Measurements from ENCODE around the gene SREBF2.
"Not testable (repeated sequence)": the region's sequence is repeated elsewhere in the genome, so short reads cannot be mapped to it uniquely, and the experiment has no call there.

Gene SREBF2

GRCh38 chr22:41842996-41843970 lies 10.4 kb downstream of the SREBF2 start:
- DNase-seq (ENCODE audit: low read depth, low spot score): no peak

DNA sequence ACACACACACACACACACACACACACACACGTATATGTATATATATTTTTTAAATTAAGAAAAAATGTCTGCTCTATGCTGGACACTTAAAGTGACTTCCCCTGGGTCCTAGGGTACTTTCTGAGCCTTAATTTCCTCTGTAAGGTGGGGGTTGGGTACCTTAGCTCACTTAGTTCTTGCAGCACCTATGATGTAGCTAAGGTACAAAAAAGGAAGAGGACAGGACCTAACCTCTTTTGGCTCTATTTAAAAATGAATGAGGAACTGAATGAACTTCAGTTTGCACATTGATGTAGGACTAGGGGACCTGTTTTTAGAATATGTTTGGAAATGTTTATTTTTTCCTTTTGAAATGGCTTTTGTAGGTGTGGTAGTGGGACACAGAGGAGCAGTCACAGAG lies 11.1 kb downstream of the SREBF2 start:
- no peak for DNase-seq (ENCODE audit: low read depth, low spot score)

DNA sequence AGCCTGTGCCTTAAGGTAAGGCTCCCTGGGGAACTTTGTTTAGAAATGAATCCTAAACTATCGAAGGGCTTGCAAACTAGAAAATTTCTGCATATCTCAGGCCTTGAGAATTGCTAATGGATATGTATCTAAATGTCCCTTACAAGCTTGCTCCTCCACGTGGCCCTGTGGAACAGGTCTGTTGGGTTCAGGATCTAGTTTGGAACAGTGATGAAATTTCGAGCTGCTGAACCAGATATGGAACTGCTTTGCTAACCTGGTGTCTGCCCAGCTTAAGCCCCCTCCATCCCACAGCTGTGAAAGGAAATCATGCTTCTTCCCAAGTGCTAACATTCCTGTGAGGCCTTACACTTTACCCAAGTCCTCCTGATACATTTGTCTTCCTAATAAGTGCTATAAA lies 11.6 kb downstream of the SREBF2 start:
- no peak for DNase-seq (ENCODE audit: low read depth, low spot score)

DNA sequence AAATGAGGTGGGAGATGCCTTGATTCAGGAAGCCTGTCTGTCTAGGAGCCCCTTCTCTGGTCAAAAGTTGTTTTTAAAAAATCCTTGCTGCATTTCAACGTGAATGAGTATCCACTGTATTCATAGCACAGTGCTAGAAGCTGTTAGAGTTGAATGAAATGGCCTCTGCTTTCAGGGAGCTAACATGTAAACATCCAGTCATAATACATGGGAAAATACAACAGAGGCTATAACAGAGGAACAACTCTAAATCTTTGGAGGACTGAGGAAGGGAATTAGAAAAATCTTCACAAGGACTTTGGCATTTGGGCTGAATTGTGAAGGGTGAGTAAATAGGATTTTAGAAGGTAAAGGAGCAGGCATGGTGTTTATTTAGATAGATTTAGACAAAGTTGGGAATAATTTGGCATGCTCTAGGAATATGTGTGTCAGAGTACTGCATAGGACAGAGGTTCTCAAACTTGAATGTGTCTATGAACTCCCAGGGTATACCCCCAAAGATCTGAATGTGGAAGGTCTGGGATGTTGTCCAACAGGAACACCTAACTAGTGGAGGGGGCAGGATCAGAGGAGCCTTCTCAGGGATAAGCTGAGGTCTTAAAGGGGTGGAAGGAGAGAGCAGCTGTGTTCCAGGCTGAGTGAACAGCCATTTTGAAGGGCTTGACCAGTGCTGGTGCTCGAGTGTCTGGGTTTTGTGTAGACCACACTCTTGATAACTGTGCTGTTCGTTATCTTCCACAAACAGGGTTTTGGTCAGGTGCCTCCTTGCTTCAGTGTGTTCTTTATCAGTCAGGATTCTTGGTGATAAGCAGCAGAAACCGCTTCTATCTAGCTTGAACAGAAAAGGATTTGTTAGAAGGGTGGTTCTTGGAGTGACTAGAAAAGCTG lies 12.7 kb downstream of the SREBF2 start:
- DNase-seq (ENCODE audit: low read depth, low spot score): no peak

DNA sequence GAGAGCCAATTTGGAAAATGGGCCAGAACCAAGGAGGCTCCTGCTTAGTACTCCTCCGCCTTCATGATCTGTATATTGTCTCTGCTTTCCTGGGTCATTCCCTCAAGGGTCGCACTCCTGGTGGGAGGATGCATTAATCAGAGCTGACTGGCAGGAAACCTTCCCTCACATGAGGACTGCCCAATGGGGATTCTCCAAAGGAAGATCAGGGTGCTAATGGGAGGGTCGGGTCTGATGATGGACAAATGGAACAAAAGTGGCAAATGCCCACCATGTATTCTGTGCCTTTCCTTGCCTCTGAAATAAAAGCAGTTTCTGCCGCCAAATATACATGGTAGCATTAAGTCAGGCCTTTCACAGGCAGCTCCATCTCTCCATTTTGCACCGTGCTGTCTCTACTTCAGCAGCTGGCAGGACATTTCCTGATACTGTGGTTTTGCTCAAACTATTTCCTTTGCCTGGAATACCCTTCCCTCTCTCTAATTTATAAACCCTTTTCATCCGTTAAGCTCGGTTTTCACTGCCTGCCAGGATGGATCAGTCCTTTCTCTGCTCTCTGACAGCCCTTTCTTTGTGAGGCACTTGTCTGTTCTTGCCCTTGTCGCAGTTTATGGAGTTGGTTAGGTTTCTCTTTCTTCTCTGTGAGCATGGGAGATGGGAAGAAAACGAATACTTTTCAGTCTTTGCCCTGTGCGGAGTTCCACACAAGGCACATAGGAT lies 13.5 kb downstream of the SREBF2 start:
- DNase-seq (ENCODE audit: low read depth, low spot score): no peak

GRCh38 chr22:41847300-41847699 lies 14.4 kb downstream of the SREBF2 start:
- DNase-seq (ENCODE audit: low read depth, low spot score): no peak

DNA sequence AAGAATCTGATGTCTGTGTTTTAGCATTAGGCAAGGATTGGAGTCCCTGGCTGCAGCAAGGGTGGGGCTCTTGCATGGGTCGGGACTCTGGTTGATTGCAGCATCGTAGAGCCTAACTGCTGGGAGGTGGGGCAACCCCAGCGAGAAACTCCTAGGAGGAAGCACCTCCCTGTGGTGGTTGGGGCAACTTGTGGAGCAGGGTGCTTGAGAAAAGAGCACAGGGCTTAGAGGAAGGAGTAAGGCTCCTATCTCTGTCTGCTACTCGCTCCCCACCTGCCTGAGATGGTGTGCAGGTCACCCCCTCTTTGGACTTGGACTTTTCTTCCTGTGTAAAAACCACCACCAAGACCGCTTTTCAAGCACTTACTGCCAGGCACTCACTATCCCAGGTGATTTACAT lies 15.6 kb downstream of the SREBF2 start:
- DNase-seq (ENCODE audit: low read depth, low spot score): no peak

- DNase-seq (ENCODE audit: low read depth, low spot score): no peak
These were observed 23.6 kb downstream of the SREBF2 start for GRCh38 chr22:41856469-41856868.

- peak; percentile 66 for DNase-seq (ENCODE audit: low read depth, low spot score)
These were observed 24.4 kb downstream of the SREBF2 start for GRCh38 chr22:41857155-41857859.

GRCh38 chr22:41857860-41858199 lies 24.9 kb downstream of the SREBF2 start:
- no peak for DNase-seq (ENCODE audit: low read depth, low spot score)

DNA sequence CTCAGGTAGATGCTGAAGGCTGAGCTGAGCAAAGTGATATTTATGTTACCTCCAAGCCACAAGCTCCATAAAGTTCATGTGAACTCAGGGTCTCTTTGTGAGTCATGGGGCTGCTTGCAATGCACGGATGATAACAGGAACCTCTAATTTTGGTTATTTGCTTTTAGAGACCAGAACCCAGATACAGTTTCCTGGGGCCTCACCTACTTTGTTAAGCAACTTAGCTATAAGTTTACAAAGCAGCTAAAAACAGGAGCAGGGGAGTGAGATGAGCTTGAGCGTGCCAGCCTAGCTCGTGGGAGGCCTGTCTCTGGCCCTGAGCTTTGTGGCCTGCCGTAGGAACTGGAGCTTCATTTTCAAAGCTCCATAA lies 29.2 kb downstream of the SREBF2 start:
- no peak for DNase-seq (ENCODE audit: low read depth, low spot score)

DNA sequence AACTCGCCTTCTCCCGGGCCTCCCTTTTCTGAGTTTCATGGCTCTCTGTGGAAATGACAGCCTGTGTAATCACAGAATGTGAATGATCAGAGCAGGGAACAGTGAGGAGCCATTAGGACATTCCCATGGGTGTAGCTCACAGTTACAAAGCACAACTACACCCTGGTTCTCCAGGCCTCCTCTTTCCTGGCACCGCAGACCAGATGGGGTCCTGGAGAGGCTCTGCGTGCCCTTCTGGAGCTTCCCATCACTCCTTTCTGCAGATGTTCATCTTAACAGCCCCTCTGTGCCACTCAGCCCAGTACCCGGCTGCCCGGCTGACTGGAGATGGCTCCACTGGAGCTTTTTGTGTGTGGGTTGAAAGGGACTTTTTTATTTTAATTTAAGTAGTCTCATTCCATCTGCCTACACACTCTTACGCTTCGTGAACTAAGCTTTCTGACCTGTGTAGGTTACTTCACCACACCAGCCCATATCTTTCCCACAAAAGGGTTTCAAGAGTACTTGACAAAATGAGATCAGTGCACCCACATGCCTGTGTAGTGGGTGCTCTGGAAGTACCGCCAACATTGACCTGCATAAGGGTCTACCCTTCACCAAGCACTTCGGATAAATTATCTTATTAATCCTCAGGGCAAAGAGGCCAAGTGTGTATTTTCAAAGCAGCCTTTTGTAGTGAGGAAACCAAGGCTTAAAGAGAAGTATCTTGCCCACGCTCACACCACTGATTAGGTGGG lies 29.8 kb downstream of the SREBF2 start:
- DNase-seq (ENCODE audit: low read depth, low spot score): no peak

- no peak for DNase-seq (ENCODE audit: low read depth, low spot score)
These were observed 30.6 kb downstream of the SREBF2 start for GRCh38 chr22:41863472-41863871.

- DNase-seq (ENCODE audit: low read depth, low spot score): no peak
These were observed 35.7 kb downstream of the SREBF2 start for GRCh38 chr22:41868556-41868955.

- DNase-seq (ENCODE audit: low read depth, low spot score): not testable (repeated sequence)
These were observed 37.2 kb downstream of the SREBF2 start for GRCh38 chr22:41870081-41870480.

- DNase-seq (ENCODE audit: low read depth, low spot score): no peak
These were observed 37.9 kb downstream of the SREBF2 start for GRCh38 chr22:41870786-41871185.

DNA sequence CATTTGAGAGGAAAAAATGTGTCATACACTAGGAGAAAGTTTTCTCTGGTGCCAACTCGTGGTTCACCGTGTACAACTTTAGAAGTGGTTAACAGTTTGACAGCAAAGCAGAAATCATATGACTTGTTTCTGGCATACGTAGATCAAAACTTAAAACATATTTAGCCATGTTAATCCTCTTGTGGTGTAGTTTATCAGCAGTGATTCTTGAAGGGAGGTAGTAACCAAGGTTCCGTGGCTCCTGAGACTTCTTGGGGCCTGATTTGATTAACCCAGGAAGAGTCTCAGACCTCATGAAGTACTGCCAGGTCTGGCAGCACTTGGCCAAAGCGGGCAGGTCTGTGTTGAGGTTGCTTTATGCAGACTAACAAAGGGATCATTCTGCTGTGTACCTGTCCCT lies 40.5 kb downstream of the SREBF2 start:
- DNase-seq (ENCODE audit: low read depth, low spot score): no peak

DNA sequence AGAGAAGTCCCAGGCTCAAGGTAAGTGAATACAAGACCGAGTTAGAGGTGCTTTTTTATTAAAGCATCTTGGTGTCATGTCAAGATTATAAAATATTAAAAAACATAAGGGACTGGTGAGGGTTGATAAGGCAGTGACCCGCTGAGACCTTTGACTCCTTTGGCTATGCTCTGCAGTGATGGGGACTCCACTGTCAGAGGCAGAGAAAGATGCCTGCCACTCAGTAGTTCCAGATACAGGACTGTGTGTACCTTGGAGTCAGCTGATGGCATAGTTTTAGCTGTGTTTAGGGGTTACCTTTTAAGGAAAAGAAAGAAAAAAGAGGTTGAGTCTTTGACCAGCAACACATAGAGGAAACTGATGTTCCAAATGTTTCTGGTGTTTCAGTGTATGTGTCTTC lies 41.2 kb downstream of the SREBF2 start:
- no peak for DNase-seq (ENCODE audit: low read depth, low spot score)

- DNase-seq (ENCODE audit: low read depth, low spot score): no peak
These were observed 42.8 kb downstream of the SREBF2 start for GRCh38 chr22:41875531-41876270.

DNA sequence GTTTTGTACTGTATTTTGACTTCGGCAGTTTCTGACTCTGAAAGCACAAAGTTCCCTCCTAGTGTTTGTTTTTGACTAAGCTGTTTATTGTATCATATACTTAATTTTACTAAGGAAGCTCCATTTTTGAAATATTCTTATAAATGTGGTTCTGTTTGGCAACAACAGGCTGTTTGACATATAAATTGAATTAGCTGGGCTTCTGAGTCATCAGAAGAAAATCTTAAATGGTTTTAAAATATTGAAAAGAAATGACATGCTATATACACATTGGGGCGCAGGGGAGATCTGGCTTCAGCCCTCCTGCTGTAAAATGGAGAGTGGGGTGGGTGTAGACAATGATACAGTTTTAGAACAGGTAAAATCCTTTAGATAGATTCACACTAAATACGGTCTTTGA lies 43.4 kb downstream of the SREBF2 start:
- DNase-seq (ENCODE audit: low read depth, low spot score): no peak
